Psoas muscle (tissue), 8 donors: ENCODE data around the gene DNAJC15. TPM values are rescaled to one million over a fixed set of nuclear protein-coding genes. Genes with fewer than 3 reads are reported as not detected.

ENCODE experiments used
- ATAC-seq, 4 donors: fragments of 200-7000 bp; cut with Tn5 transposase; one replicate each; pipeline ENCODE4 v1.9.1; 2020; ENCODE audit warnings: moderate library complexity in 3 of 4, mild to moderate bottlenecking in 2 of 4
- DNase-seq, 2 donors: peaks; one replicate each; pipeline ENCODE4 v3.0.0-alpha.2; 2020
- H3K27ac ChIP-seq: fragments of 200-600 bp; one replicate; pipeline ENCODE4 v1.8.0; 2022
- H3K27me3 ChIP-seq, 3 donors: fragments of 200-600 bp in 1 of 3; one replicate each; pipeline versions ENCODE4 v1.6.1 to v1.8.0; 2013 to 2022; ENCODE audit warnings: low read length in 2 of 3, mild to moderate bottlenecking in 2 of 3, moderate library complexity in 1 of 3; ENCODE audit not compliant: insufficient read depth in 3 of 3
- H3K36me3 ChIP-seq, 2 donors: fragments of 200-600 bp in 1 of 2; one replicate each; pipeline versions ENCODE4 v1.6.1 to v1.8.0; 2013 to 2022; ENCODE audit warnings: low read depth in 1 of 2, mild to moderate bottlenecking in 1 of 2, moderate library complexity in 1 of 2; ENCODE audit not compliant: insufficient read depth in 1 of 2
- H3K4me1 ChIP-seq: fragments of 200-600 bp; one replicate; pipeline ENCODE4 v1.8.0; 2022
- H3K4me3 ChIP-seq: fragments of 200-600 bp; one replicate; pipeline ENCODE4 v1.8.0; 2022; ENCODE audit warnings: mild to moderate bottlenecking
- H3K9me3 ChIP-seq: fragments of 200-600 bp; one replicate; pipeline ENCODE4 v1.8.0; 2022
- CTCF ChIP-seq: fragments of 200-600 bp; IDR thresholded peaks from one replicate; pipeline ENCODE4 v1.8.0; 2022; ENCODE audit warnings: antibody characterized with exemption
- WGBS, 3 donors: extraction: QIAGEN DNeasy Blood & Tissue Kit; methylation state at CpG; one replicate each; pipeline versions ENCODE4 v1.1.6 to v1.1.7; 2013; 5-methylcytosine and 5-hydroxymethylcytosine counted together
- intact Hi-C, 2 donors: fragments of 100-400 bp; cut with DNase I; formaldehyde crosslinking; loops; one replicate each; pipeline versions ENCODE4 v1.11.0 to v1.14.2; 2022
- polyA plus RNA-seq, 3 donors: library from polyadenylated mRNA; stranded (reverse); fragments of 200-250 nt; gene quantifications; one replicate each; pipeline ENCODE4 v1.2.3, GENCODE V29; 2013
- total RNA-seq, 4 donors: library from RNA; stranded (reverse); fragmentation: NEBNext Ultra II Directional in 2 of 4; extraction: Animal tissue kit (Norgen Biotek cat#: 25700) in 2 of 4; gene quantifications; one replicate each; pipeline versions ENCODE4 v1.2.1 to v1.2.4, GENCODE V29; 2021 to 2023
- donor health status: healthy with polysubstance abuse.
- donor health status: DM: no; HTN: no; CAD: no; lungs with moderate emphysema.
- donor health status: Bipolar disorder and iron deficiency.
- donor health status: healthy.
- donor health status: DM: yes; HTN: yes; CAD: no.
- donor health status: DM: no; HTN: no; CAD: no.
- donor health status: DM: no; HTN: no; CAD: no.
- donor health status: DM: yes; HTN: yes; CAD: no.

The DNAJC15 gene
- total and polyA plus RNA-seq, 7 donors: 9.4 to 22.4 (median 13.6) TPM

- 90 to 91% (median 90%) methylated on average over 2 of the region's 2 CpGs for WGBS, 3 donors
- Histone ChIP-seq H3K27ac (no peak overlapping the region), H3K4me3 (no peak overlapping the region), H3K27me3 (no peaks in the 10 kb centered on the region), H3K9me3 (no peaks in the 10 kb centered on the region), H3K36me3 (no peaks in the 10 kb centered on the region), H3K4me1 (no peaks in the 10 kb centered on the region)
- no peak for TF ChIP-seq CTCF
- intact Hi-C loops: no loop called here
- ATAC-seq (no peak), DNase-seq (no peak)
These were observed 21.4 kb upstream of the DNAJC15 start for GRCh38 chr13:43002021-43002420.

- 68 to 85% (median 71%) methylated on average over 2 of the region's 2 CpGs for WGBS, 3 donors
- Histone ChIP-seq H3K9me3 (no peaks in the 10 kb centered on the region), H3K36me3 (no peaks in the 10 kb centered on the region), H3K4me1 (no peaks in the 10 kb centered on the region), H3K4me3 (no peak overlapping the region), H3K27me3 (no peaks in the 10 kb centered on the region), H3K27ac (no peak overlapping the region)
- no peak for ATAC-seq
- intact Hi-C loops: no loop called here
- no peak for TF ChIP-seq CTCF
- no peak for DNase-seq
These were observed 20.4 kb upstream of the DNAJC15 start for GRCh38 chr13:43003010-43003409.

- 91% methylated on average over 6 of the region's 6 CpGs for WGBS, 3 donors
- Histone ChIP-seq H3K27ac (no peak overlapping the region), H3K9me3 (no peaks in the 10 kb centered on the region), H3K4me1 (no peaks in the 10 kb centered on the region), H3K27me3 (no peaks in the 10 kb centered on the region), H3K36me3 (no peaks in the 10 kb centered on the region), H3K4me3 (no peak overlapping the region)
- ATAC-seq: no peak
- DNase-seq: no peak
- intact Hi-C loops: no loop called here
- no peak for TF ChIP-seq CTCF
These were observed 19.7 kb upstream of the DNAJC15 start for GRCh38 chr13:43003729-43004128.

- no peaks in the 10 kb centered on the region for H3K36me3 ChIP-seq
- ATAC-seq: no peak
- 94 to 99% (median 94%) methylated on average over 3 of the region's 3 CpGs for WGBS, 3 donors
- TF ChIP-seq CTCF: no peak
- intact Hi-C loops: no loop called here
- DNase-seq: no peak
- no peaks in the 10 kb centered on the region for H3K4me1 ChIP-seq
- H3K9me3 ChIP-seq: no peaks in the 10 kb centered on the region
- no peak overlapping the region for H3K4me3 ChIP-seq
- peaks cover 0 to 4% (median 0%) of the 10 kb centered on the region in 3 donors for H3K27me3 ChIP-seq
- H3K27ac ChIP-seq: no peak overlapping the region
These were observed 17.7 kb upstream of the DNAJC15 start for GRCh38 chr13:43005460-43006236.
